Mucosa of descending colon (tissue), 3 donors: ENCODE results near the gene SH3RF2. TPM values are rescaled to one million over a fixed set of nuclear protein-coding genes. Genes with fewer than 3 reads are reported as not detected.

Experiments
- ATAC-seq: fragments of 200-7000 bp; cut with Tn5 transposase; one replicate; pipeline ENCODE4 v1.9.1; 2020; ENCODE audit warnings: mild to moderate bottlenecking, moderate library complexity
- DNase-seq, 3 donors: peaks; one replicate each; pipeline ENCODE4 v3.0.0-alpha.2; 2020
- H3K36me3 ChIP-seq: fragments of 200-600 bp; one replicate; pipeline ENCODE4 v1.8.0; 2021; ENCODE audit warnings: low read depth, mild to moderate bottlenecking
- H3K4me1 ChIP-seq: fragments of 200-600 bp; one replicate; pipeline ENCODE4 v1.8.0; 2021; ENCODE audit warnings: low read depth, mild to moderate bottlenecking
- H3K4me3 ChIP-seq: fragments of 200-600 bp; one replicate; pipeline ENCODE4 v1.8.0; 2021; ENCODE audit warnings: mild to moderate bottlenecking
- H3K9me3 ChIP-seq: fragments of 200-600 bp; one replicate; pipeline ENCODE4 v1.8.0; 2021; ENCODE audit warnings: mild to moderate bottlenecking
- CTCF ChIP-seq: fragments of 200-600 bp; IDR thresholded peaks from one replicate; pipeline ENCODE4 v1.8.0; 2022; ENCODE audit warnings: antibody characterized with exemption, mild to moderate bottlenecking
- intact Hi-C, 2 donors: fragments of 100-400 bp; cut with DNase I in 1 of 2; cut with micrococcal nuclease in 1 of 2; formaldehyde crosslinking; loops; one replicate each; pipeline versions ENCODE4 v1.11.0 to v1.11.1; 2022; cut with DNase I, micrococcal nuclease
- total RNA-seq, 3 donors: library from RNA; stranded (reverse); fragmentation: NEBNext Ultra II Directional in 2 of 3; extraction: Animal tissue kit (Norgen Biotek cat#: 25700) in 2 of 3; gene quantifications; one replicate each; pipeline versions ENCODE4 v1.2.1 to v1.2.4, GENCODE V29; 2021 to 2023
- donor health status: DM: no; HTN: no; CAD: no; lungs with moderate emphysema.
- donor health status: DM: no; HTN: no; CAD: no.
- donor health status: DM: no; HTN: yes; CAD: no.

Gene SH3RF2
- total RNA-seq, 3 donors from 2014 or later, result 36.8 to 99.7 (median 61.5) TPM

- peak; percentile 34 for ATAC-seq
- H3K9me3 ChIP-seq, result no peaks in the 10 kb centered on the region
- intact Hi-C loops, result no loop called here
- peaks cover 33% of the 10 kb centered on the region for H3K4me1 ChIP-seq
- TF ChIP-seq CTCF, result no peak
- no peaks in the 10 kb centered on the region for H3K36me3 ChIP-seq
- no peak for DNase-seq
- H3K4me3 ChIP-seq, result no peak overlapping the region
These were observed 104.9 kb downstream of the SH3RF2 start for GRCh38 chr5:146041180-146041789.

GRCh38 chr5:146042628-146043279 is 106.4 kb downstream of the SH3RF2 start:
- ATAC-seq, result peak; percentile 60

GRCh38 chr5:146043722-146044121 is 107.3 kb downstream of the SH3RF2 start:
- intact Hi-C loops, result no loop called here
- Histone ChIP-seq H3K4me3 (no peak overlapping the region), H3K36me3 (no peaks in the 10 kb centered on the region), H3K4me1 (peaks cover 44% of the 10 kb centered on the region), H3K9me3 (no peaks in the 10 kb centered on the region)
- DNase-seq (no peak), ATAC-seq (no peak)
- TF ChIP-seq CTCF, result no peak

More at GRCh38 chr5:146042628-146043279, 106.4 kb downstream of the SH3RF2 start:
- TF ChIP-seq CTCF, result no peak
- peaks cover 38% of the 10 kb centered on the region for H3K4me1 ChIP-seq
- intact Hi-C loops, result no loop called here
- H3K4me3 ChIP-seq, result no peak overlapping the region
- no peaks in the 10 kb centered on the region for H3K36me3 ChIP-seq
- no peaks in the 10 kb centered on the region for H3K9me3 ChIP-seq
- peak; percentile 27 to 57 (median 51) for DNase-seq

- TF ChIP-seq CTCF, result no peak
- DNase-seq (peak; percentile 72 to 81 (median 78)), ATAC-seq (peak; percentile 86)
- H3K4me3 ChIP-seq, result no peak overlapping the region
- H3K4me1 ChIP-seq, result peaks cover 27% of the 10 kb centered on the region
- no peaks in the 10 kb centered on the region for H3K36me3 ChIP-seq
- H3K9me3 ChIP-seq, result no peaks in the 10 kb centered on the region
- intact Hi-C loops, result no loop called here
These were observed 111.0 kb downstream of the SH3RF2 start for GRCh38 chr5:146047396-146047795.

- intact Hi-C loops, result no loop called here
- Histone ChIP-seq H3K4me3 (no peak overlapping the region), H3K4me1 (peaks cover 16% of the 10 kb centered on the region), H3K36me3 (no peaks in the 10 kb centered on the region), H3K9me3 (no peaks in the 10 kb centered on the region)
- ATAC-seq (peak; percentile 62), DNase-seq (peak in 2 of 3 donors; percentile 64 to 77)
- TF ChIP-seq CTCF, result no peak
These were observed 112.8 kb downstream of the SH3RF2 start for GRCh38 chr5:146048994-146049703.
